Mucosa of gallbladder (tissue), 1 donor: ENCODE measurements around the gene MTHFR. TPM values are rescaled to one million over a fixed set of nuclear protein-coding genes. Genes with fewer than 3 reads are reported as not detected.
"Not testable (repeated sequence)": the region's sequence is repeated elsewhere in the genome, so short reads cannot be mapped to it uniquely, and the experiment has no call there.

ENCODE experiments used
- DNase-seq: peaks from one replicate; pipeline ENCODE4 v3.0.0-alpha.2; 2020; ENCODE audit warnings: low spot score
- total RNA-seq: library from RNA; stranded (reverse); gene quantifications from one replicate; pipeline ENCODE4 v1.2.1, GENCODE V29; 2021
- donor health status: DM: no; HTN: no; CAD: no.

MTHFR gene
- total RNA-seq, 1 donor from 2014 or later, result 47.2 TPM

DNA sequence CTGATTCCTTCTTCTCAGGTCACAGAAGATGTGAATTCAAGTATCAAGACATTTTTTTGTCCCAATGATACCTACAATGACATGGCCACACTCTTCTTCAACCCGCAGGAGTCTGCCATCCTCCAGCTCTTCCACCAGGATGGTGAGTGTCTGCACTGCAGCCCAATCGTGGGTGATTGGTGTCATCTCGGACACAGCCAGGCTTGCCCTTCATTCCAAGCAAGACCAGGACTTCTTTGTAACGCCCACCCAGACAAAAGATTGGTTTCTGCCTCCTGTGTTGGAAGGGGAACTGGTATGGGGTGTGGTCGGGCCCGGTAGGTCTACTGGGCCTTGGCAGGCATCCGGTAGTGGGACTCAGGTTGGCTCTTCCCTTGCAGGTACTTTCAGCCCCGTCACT lies 27.7 kb upstream of the MTHFR start:
- no peak for DNase-seq

DNA sequence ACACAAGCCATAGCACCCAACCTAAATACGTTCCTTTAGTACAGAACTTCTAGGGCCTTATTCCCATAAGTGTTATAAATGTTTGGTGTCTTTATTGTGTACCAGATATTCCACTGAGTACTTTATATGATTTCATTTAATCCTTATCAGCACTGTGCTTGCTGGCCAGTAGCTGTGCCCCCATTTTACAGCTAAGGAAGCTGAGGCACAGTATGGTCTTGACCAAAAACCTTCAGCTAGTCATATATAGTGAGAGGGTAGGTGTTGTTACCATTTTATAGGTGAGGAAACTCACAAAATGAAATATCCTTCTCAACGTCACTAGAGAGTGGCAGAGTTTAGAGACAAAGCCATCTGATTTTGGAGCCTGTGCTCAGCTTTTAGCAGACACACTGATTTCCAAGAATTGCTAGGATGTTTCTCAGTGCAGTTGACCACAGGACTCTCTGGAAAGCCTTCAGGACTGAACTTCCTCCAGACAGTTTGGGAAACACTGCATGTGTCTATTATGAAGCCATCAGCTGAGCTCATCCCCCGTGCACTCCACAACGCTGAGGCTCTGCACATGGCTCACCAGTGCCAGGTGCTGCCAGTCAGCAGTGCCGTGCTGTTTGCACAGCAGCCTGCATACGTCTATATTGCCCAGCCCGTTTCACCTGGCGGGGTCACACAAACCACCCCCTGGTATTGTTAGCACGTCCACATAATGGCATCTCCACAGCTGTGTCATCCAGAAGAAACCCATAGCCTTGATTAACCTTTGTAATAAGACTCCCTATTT lies 26.4 kb upstream of the MTHFR start:
- DNase-seq, result no peak

DNA sequence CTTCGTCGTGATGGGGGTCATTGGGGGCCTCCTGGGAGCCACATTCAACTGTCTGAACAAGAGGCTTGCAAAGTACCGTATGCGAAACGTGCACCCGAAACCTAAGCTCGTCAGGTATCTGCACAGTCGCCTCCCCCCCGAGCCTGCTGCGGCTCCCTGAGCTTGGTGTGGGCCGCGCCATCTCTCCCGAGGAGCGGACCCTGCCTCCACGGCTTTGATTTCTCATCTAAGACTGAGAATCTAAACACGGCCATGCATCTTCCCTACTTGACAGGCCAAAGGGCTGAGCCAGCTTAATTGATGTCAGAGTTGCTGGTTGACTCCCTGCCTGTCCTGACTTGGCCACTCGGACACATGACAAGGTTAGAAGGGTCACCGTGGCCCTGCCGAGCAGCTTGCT lies 22.7 kb upstream of the MTHFR start:
- no peak for DNase-seq

DNA sequence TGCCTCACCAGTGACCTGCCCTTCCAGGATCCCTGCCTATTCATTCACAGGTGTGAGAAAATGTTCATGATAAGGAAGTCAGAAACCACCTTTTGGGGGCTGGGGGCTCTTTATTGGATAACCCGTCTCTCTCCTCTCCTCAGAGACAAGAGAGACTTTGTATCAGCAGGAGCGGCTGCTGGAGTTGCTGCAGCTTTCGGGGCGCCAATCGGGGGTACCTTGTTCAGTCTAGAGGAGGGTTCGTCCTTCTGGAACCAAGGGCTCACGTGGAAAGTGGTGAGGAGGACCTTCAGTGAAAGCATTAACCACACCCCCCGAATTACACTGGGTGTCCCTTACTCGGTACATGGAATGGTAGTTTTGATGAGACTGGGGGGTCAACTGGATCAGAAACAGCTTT lies 21.2 kb upstream of the MTHFR start:
- DNase-seq, result no peak

DNA sequence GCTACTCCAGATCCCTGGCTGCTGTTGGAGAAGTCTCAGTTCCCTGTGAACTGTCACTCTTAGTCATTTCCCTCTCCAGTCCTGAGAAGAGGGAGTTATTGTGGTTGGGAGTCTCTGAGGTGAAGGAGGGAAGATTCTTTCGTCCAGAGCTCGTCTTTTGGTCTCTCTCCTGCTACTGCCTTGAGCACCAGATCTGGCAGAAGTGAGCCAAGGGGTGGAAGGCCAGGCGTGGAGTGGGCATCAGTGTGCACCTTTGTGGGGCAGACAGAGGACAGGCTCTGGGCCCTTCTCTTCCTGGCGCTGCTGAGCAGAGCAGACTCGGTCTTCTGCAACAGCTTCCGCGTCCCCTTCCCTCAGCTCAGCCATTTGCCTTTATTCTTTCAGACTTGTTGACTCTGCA lies 19.4 kb upstream of the MTHFR start:
- DNase-seq, result no peak

DNA sequence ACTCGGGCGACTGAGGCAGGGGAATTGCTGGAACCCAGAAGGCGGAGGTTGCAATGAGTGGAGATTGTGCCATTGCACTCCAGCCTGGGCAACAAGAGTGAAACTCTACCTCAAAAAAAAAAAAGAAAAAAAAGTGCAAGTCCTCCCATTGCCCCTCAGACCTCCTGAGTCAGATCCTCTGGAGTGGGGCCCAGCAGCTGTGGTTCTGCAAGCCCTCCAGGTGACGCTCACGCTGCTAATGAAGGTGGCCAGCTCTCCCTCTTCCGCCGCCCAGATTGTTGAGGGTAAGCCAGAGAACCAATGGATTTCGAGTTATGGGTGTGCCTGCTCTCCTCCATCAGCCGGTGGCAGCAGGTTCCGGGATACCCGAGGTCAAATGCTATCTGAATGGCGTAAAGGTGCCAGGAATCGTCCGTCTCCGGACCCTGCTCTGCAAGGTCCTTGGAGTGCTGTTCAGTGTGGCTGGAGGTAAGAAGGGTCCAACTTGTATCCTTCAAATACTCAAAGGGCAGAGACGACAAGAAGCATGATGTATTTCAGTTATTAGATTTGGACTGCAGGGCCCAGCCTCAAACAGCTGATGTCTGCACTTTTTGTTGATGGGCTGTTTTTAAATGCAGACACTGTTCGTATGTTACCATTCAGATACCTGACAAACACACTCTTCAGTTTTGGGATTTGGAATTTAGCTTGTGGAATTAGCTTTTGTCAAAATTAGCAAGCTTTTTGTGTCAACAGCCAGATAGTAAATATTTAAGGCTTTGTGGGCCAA lies 17.8 kb upstream of the MTHFR start:
- DNase-seq, result no peak

DNA sequence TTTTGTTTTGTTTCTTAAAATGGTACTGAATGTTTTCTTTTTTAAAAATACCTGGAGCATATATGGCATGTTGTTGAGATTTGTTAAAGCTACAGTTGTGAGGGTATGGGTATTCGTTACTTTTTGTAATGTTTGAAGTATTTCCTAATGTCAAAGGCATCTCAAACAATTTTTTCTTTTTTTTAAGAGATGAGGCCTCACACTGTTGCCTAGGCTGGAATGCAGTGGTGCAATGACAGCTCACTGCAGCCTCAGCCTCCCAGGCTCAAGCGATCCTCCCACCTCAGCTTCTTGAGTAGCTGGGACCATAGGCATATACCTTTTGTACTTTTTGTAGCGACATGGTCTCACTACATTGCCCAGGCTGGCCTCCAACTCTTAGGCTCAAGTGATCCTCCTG lies 16.3 kb upstream of the MTHFR start:
- no peak for DNase-seq

DNA sequence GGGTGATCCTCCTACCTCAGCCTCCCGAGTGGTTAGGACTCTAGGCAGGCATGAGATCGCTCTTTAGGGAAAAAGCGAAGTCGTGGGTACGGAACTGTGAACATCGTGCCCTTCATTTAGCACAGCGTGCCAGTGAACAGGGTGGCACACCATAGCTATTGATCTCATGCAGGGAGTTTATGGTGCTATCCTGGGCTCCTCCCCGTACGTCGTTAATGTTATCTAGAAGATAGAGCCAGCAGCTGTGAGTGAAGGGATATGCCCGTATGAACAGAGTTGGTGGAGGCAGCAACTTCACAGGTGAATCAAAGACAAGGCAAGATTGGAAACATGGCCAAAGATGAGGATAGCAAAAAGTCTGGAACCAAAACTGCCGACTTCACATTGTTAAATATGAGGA lies 11.4 kb upstream of the MTHFR start:
- DNase-seq, result no peak

DNA sequence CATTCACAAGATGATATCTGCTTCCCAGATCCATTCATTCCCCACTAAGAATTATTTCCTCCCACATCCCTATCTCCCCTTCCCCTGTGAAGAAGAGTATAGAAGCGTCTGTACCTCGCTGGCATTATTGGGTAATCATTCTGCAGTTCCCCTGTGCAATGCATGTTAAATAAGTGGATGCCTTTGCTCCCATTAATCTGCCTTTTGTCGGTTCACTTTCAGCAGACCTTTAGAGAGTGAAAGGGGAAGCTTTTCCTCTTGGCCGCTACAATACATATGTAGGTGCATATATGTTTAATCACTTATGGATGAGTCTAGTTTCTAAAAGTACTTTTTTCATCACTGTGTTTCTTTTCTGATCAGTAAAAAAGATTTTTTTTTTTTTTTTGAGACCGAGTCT lies 7.3 kb upstream of the MTHFR start:
- no peak for DNase-seq

DNA sequence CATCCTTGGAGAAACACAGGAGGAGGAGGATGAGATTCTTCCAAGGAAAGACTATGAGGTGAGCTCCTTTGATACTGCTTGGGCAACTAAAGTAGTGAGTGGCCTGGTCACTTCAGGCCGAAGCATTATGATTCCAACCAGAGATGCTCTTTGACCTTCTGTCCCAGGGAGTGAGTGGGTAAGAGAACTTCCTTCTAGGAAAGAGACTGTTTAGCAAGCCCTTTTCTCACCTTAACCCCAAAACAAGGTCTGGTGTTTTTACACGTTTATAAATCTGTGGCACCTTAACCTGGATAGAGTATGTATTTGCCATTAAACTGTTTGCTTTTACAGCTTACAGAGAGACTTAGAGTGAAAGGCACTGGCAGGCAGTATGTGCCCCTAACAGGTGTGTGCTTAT lies 1.4 kb upstream of the MTHFR start:
- no peak for DNase-seq

DNA sequence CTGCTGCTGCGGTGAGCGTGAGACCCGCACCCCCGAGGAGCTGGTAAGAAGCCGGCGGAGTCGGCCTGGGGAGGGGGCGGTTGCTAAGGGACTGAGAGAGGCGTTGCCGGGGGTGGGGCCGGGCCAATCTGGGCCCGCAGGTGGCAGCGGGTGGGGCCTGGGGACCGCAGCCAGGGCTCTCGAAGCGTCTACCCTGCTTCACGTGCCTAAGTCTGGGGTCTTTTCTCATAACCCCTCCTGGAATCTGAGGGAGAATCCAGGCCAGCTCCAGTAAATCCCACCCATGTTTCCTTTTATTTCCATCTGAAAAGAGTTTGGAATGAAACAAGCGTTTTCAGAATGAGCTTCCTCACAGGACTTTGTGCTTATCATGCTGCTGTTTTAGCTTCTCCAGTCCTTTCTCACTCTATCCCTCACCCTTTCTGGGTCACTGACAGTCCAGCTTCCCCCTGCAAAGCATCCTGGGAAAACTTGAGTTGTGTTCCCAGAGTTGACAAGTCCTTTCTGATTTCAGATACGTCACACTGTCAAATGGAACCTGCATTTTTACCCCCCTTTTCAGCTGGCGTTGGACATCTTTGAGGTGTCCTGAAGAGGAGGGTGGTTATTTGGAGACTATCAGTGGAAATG lies 658 bp upstream of the MTHFR start:
- DNase-seq, result no peak

DNA sequence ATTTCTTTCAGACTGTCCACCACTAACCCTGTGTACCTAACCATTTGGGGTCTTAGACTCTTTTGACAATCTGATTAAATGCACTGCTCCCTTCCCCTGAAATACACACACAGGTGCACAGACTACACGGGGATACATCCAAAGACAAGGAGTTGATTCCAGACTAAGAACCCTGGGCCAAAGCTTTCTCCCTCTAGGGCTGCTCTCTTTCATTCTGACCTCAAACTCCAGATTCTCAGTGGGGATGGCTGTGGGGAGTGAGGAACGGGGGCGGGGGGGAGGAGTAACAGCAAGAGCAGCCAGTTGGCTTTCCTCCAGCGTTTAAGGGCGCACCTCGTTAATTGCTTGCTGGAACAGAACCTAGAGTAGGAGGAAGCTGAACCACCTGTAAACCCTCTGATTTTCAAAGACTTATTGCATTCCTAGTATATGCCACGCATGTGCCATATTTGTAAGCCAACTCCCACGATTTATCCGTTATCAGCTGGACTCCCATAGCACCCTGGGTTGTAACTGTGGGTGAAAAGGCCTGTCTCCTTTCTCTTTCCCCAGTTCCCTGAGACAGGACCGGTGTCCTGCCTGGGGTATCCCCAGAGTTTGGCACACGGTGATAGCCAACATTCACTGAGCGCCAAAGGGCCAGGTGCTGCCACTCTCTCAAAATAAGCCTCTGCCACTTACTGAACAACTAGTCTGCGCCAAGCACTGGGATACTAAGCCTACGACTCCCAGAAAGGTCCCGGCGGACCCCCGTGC lies 920 bp downstream of the MTHFR start:
- no peak for DNase-seq

DNA sequence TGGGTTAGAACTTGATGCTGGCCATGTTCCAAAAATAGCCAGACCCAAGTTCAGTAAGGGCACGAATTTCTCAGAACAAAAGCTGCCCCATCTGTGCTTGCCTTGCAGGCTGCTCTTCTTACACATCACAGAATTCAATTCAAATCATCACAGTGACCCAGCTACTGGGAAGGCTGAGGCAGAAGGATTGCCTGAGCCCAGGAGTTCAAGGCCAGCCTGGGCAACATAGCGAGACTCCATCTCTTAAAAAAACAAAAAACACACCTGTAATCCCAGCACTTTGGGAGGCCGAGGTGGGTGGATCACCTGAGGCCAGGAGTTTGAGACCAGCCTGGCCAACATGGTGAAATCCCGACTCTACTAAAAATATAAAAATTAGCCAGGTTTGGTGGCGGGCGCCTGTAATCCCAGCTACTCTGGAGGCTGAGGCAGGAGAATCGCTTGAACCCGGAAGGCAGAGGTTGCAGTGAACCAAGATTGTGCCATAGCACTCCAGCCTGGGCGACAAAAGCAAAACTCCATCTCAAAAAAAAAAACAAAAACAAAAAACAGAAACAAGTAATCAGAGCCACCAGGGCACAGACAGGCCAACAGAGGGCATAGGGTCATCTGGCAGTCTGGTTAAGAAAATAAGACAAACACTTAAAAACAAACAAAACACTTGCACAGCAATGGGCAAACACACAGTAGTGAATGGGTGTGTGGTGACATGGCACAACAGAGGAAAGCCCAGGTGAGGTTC lies 1.7 kb downstream of the MTHFR start:
- DNase-seq, result not testable (repeated sequence)

DNA sequence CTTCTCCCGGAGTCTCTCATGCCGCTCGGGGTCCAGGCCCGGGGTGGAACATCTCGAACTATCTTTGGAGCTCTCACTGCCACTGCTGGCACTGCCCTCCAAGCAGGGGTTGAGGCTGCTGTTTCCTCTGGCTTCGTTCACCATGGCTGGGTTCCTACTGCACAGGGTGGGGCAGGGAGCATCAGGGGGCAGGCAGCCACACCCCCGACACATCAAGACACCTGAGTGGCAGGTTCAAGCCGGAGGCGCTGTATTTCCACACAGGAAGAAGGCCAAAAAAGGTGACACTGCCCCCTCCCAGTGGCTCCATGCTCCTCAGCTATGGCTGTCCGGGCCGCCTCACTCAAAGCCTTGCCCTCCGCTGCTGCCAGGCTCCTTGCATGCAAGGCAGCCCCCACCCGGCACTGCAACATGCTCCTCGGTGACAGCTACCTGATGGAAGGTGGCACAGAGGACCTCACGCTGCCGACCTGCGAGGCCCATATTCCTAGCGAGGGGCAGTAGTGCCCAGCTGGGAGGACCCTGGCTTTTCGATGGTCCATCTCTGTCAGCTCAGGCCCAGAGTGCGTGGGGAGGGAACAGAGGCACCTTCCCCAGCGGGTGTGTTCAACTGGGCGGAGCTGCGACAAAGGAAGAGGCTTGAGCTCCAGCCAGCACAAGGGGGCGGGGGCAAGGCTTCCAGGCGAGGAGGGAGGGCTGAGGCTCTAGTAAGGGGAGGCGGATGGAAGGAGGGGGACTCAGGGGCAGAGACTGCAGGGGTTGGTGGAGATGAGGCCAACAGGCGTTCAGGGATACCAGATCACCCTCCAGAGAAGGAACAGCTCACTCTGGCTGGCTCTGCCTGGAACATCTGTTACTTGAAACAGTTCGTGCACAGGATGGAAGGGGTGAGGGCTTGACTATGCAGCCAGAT lies 2.5 kb downstream of the MTHFR start:
- peak; percentile 91 for DNase-seq

DNA sequence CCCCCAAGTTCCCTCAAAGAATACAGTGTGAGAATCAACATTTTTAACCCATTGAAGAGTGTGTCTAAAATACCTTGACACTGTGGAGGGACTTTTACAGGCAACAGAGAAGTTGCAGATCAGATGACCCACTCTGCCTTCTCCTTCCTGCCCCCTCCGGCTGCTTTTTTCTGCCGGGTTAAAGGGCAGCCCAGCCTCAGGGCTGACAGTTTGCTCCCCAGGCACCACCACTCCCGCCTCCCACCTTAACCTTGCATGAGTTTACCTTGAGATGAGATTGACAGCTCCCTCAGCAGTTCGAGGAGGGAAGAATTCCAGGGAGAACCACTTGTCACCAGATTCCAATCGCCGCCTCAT lies 3.2 kb downstream of the MTHFR start:
- no peak for DNase-seq

DNA sequence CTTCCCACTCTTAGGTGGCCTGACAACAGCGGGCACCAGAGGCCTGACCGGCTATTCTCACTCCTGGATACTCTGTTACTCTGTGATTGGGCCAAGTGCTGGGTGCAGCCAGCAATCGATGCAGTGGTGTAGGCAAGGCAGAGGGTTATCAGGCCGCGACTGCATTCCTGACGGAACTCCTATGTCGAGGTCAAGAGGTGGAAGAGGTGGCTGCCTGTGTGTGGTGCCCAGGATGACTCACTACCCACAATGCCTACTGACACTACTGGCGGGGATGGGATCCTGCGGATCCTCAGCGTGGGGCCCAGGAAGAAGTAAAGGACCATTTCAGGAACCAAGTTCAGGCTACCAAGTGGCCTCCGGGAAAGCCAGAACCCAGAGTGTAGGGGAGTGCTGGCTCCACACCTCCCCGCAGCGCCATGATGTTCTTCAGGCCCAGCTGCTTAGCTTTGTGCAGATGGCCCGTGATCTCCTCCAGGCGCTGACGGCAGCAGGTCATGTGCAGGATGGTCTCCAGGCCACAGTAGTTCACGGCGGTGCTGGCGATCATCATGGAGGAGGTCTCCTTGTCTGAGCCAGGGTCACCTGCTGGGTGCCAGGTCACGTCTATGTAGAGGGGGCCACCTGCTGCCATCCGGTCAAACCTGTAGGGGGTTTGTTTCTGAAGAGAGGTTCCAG lies 4.9 kb downstream of the MTHFR start:
- peak; percentile 89 for DNase-seq

DNA sequence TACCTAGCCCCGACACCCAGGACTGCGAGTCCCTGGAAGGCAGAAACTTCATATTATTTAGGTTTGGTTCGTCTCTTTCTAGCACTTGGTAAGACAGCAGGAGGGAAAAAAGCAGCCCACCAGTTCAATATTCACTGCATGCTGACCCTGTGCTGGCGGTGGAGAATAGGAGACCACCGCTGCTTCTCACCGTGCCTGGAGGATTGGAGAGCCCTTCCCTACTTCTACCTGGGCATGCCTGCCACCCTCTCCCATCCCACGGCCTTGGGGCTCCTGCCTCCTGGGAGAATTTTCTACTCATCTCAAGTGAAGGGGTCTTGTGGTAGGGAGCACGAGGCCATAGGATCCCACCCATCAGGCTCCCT lies 5.4 kb downstream of the MTHFR start:
- no peak for DNase-seq

DNA sequence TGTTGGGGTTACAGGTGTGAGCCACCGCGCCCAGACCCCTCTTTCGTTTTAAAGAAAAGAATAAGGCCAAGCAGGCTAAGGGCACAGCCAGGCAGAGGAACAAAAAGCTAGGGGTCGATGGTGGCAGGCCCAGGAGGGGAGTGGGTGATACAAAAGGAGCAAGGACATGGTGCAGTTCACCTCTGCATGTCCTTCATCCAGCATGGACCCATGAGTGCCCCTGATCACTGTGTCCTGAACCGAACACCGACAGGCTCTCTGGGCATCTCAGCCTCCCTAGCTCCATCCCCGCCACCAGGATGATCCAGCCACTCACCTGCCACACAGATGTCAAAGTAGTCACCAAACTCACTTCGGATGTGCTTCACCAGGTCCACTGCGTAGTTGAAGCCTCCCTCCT lies 5.9 kb downstream of the MTHFR start:
- DNase-seq, result no peak

DNA sequence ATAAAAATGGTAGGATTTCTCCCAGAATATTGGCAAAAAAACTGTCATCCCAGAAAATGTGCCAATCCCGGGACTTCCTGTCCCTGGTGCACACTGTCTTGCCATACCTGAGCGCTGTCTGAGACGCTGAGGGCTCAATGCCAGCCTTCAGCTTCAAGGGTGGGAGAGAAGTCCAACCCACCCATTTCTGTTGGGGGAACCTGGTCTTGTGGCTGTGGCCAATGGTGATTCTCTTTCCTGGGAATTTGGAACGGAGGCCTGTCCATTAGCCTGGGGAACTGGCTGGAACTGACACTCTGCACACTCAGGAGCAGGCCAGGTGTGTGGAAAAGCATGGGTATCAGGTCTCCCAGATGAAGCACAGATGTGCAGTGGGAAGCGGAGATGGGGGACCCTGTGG lies 6.7 kb downstream of the MTHFR start:
- DNase-seq, result no peak
